ENCODE results near the gene WDR38.

GRCh38 chr9:124846969-124847368 is 6.3 kb upstream of the WDR38 start:
- TF ChIP-seq CTCF (IDR thresholded peaks at IDR 0.05; ENCODE audit: low read depth, low read length, missing input control) (no peak), EGR1 (IDR thresholded peaks at IDR 0.05; ENCODE audit: low read depth in 2 of 2) (no peak)

All from liver (tissue), 3 donors.